GM12878 (cell line): ENCODE measurements around the gene DHDH.

Experiments used
- JUND ChIP-seq: IDR thresholded peaks from 2 replicates; pipeline ENCODE4 v1.6.1; 2012; ENCODE audit warnings: low read depth, mild to moderate bottlenecking, low read length, improper control_type of control experiment, moderate library complexity
- MXI1 ChIP-seq: fragments of 150-350 bp; IDR thresholded peaks from 2 replicates; pipeline ENCODE4 v1.6.1; 2011; ENCODE audit warnings: low read depth, mild to moderate bottlenecking, inconsistent platforms, low read length, improper control_type of control experiment
- NFIC ChIP-seq: IDR thresholded peaks from 2 replicates; pipeline ENCODE4 v1.6.1; 2012; ENCODE audit warnings: low read depth, mild to moderate bottlenecking, inconsistent platforms, low read length, moderate library complexity
- POLR2A ChIP-seq: IDR thresholded peaks from 2 replicates; pipeline ENCODE4 v1.6.1; 2011; ENCODE audit warnings: low read depth, mild to moderate bottlenecking, low read length
- POLR2AphosphoS5 ChIP-seq: IDR thresholded peaks from 2 replicates; pipeline ENCODE4 v1.6.1; 2011; ENCODE audit warnings: mild to moderate bottlenecking, low read length, inconsistent platforms
- SUZ12 ChIP-seq: fragments of 200-600 bp; sonication (generic); IDR thresholded peaks from one replicate; pipeline ENCODE4 v1.6.1; 2018; ENCODE audit warnings: antibody characterized with exemption, mild to moderate bottlenecking; ENCODE audit not compliant: unreplicated experiment
- TF ChIP-seq, protein P1 (sequence below), 3 experiments: IDR thresholded peaks in 2 of 3; conservative IDR thresholded peaks in 1 of 3; 2 replicates each; pipeline ENCODE4 v1.5.1; 2011; ENCODE audit warnings: low read depth in 3 of 3, low read length in 3 of 3, mild to moderate bottlenecking in 3 of 3, control low read depth in 2 of 3, moderate library complexity in 2 of 3, inconsistent platforms in 1 of 3, mixed read lengths in 1 of 3; ENCODE audit not compliant: control insufficient read depth in 2 of 3, insufficient read depth in 1 of 3; ENCODE audit errors: extremely low read depth in 1 of 3
- TF ChIP-seq, protein P2 (sequence below): IDR thresholded peaks from 2 replicates; pipeline ENCODE4 v1.6.1; 2012; ENCODE audit warnings: low read depth, low read length, improper control_type of control experiment

DNA sequence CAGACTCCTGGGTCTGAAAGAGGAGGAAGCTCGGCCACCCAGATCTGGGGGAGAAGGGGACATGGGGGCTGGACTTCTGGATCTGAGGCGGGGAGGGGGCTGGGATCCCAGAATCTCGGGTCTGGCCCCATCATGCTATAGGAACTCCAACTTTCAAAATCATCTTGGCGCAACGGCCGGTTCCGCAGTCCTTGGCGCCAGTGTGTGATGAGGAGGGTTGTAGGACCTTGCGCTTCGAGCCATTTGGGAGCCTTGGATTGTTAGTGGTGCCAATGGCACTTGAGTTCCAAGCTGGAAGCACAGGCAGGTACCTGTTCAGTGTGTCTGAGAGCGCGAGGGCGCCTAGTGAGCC is 60.5 kb downstream of the DHDH start:
- no peak for TF ChIP-seq POLR2A
- no peak for TF ChIP-seq NFIC
- TF ChIP-seq JUND = no peak
- TF ChIP-seq, protein P1, sequence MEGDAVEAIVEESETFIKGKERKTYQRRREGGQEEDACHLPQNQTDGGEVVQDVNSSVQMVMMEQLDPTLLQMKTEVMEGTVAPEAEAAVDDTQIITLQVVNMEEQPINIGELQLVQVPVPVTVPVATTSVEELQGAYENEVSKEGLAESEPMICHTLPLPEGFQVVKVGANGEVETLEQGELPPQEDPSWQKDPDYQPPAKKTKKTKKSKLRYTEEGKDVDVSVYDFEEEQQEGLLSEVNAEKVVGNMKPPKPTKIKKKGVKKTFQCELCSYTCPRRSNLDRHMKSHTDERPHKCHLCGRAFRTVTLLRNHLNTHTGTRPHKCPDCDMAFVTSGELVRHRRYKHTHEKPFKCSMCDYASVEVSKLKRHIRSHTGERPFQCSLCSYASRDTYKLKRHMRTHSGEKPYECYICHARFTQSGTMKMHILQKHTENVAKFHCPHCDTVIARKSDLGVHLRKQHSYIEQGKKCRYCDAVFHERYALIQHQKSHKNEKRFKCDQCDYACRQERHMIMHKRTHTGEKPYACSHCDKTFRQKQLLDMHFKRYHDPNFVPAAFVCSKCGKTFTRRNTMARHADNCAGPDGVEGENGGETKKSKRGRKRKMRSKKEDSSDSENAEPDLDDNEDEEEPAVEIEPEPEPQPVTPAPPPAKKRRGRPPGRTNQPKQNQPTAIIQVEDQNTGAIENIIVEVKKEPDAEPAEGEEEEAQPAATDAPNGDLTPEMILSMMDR (IDR thresholded peaks at IDR 0.05 in 2 of 3, conservative IDR thresholded peaks at IDR 0.05 in 1 of 3; ENCODE audit: control insufficient read depth in 2 of 3, extremely low read depth in 1 of 3, insufficient read depth in 1 of 3, low read depth in 3 of 3, low read length in 3 of 3) = no peak
- TF ChIP-seq, protein P2, sequence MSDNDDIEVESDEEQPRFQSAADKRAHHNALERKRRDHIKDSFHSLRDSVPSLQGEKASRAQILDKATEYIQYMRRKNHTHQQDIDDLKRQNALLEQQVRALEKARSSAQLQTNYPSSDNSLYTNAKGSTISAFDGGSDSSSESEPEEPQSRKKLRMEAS = no peak
- TF ChIP-seq MXI1 = no peak
- no peak for TF ChIP-seq POLR2AphosphoS5
- TF ChIP-seq SUZ12 = no peak
